Fibroblast of lung (primary cell): ENCODE data around the gene ARSA. TPM values are rescaled to one million over a fixed set of nuclear protein-coding genes. Genes with fewer than 3 reads are reported as not detected.

ENCODE experiments used
- DNase-seq, 2 donors: peaks; one replicate each; pipeline versions ENCODE4 v3.0.0 to v3.0.0-alpha.2; 2010; ENCODE audit warnings: low read depth in 2 of 2
- H2AFZ ChIP-seq: 2 replicates; pipeline ENCODE4 v1.5.1; 2012; ENCODE audit warnings: low read length, control low read depth, inconsistent platforms
- H3K27ac ChIP-seq: 2 replicates; pipeline ENCODE4 v1.5.1; 2011; ENCODE audit warnings: low read length, control low read depth; ENCODE audit not compliant: insufficient read depth
- H3K27me3 ChIP-seq: 2 replicates; pipeline ENCODE4 v1.5.1; 2011; ENCODE audit warnings: mild to moderate bottlenecking, low read length; ENCODE audit not compliant: control insufficient read depth, insufficient read depth
- H3K36me3 ChIP-seq: 2 replicates; pipeline ENCODE4 v1.5.1; 2011; ENCODE audit warnings: low read length; ENCODE audit not compliant: control insufficient read depth, insufficient read depth
- H3K4me1 ChIP-seq: 2 replicates; pipeline ENCODE4 v1.5.1; 2011; ENCODE audit warnings: low read length; ENCODE audit not compliant: control insufficient read depth, insufficient read depth; ENCODE audit errors: extremely low read depth
- H3K4me2 ChIP-seq: 2 replicates; pipeline ENCODE4 v1.5.1; 2011; ENCODE audit warnings: low read length, control low read depth; ENCODE audit not compliant: insufficient read depth; ENCODE audit errors: extremely low read depth
- H3K4me3 ChIP-seq, 4 experiments: fragments of 200-600 bp in 1 of 4; sonication (generic) in 1 of 4; replicated peaks in 1 of 4; 2 replicates each; pipeline ENCODE4 v1.5.1; 2011 to 2016; ENCODE audit warnings: low read length in 4 of 4, low read depth in 3 of 4, mild to moderate bottlenecking in 3 of 4, control low read depth in 2 of 4, inconsistent platforms in 1 of 4, mixed read lengths in 1 of 4; ENCODE audit not compliant: insufficient read depth in 1 of 4; ENCODE audit errors: control extremely low read depth in 1 of 4
- H3K79me2 ChIP-seq: 2 replicates; pipeline ENCODE4 v1.5.1; 2012; ENCODE audit warnings: mild to moderate bottlenecking, low read length, inconsistent platforms; ENCODE audit not compliant: control insufficient read depth, insufficient read depth
- H3K9ac ChIP-seq: 2 replicates; pipeline ENCODE4 v1.5.1; 2011; ENCODE audit warnings: mild to moderate bottlenecking, low read length, control low read depth; ENCODE audit not compliant: insufficient read depth
- H3K9me3 ChIP-seq: 2 replicates; pipeline ENCODE4 v1.5.1; 2012; ENCODE audit warnings: low read depth, low read length; ENCODE audit not compliant: control insufficient read depth, insufficient read depth
- H4K20me1 ChIP-seq: 2 replicates; pipeline ENCODE4 v1.5.1; 2011; ENCODE audit warnings: low read length; ENCODE audit not compliant: control insufficient read depth, insufficient read depth; ENCODE audit errors: extremely low read depth
- CTCF ChIP-seq, 2 donors: IDR thresholded peaks in 1 of 2; conservative IDR thresholded peaks in 1 of 2; 1 replicate in 1 of 2; 2 replicates in 1 of 2; pipeline ENCODE4 v1.5.1; 2011 to 2012; ENCODE audit warnings: low read length in 2 of 2, control low read depth in 1 of 2, inconsistent platforms in 1 of 2, low read depth in 1 of 2, mild to moderate bottlenecking in 1 of 2
- EZH2 ChIP-seq: IDR thresholded peaks from 2 replicates; pipeline ENCODE4 v1.5.1; 2012; ENCODE audit warnings: low read length, control low read depth, mild to moderate bottlenecking; ENCODE audit errors: missing control alignments
- polyA plus RNA-seq, 2 donors: library from polyadenylated mRNA; depleted of rRNA in 1 of 2; stranded (reverse) in 1 of 2; unstranded in 1 of 2; fragments of >200 nt; gene quantifications; 2 replicates each; pipeline ENCODE4 v1.2.1, GENCODE V29; 2011 to 2012; ENCODE audit warnings: missing spikeins in 1 of 2
- total RNA-seq: library from RNA; depleted of rRNA; stranded (reverse); fragments of >200 nt; gene quantifications from 2 replicates; pipeline ENCODE4 v1.2.1, GENCODE V29; 2014

Gene ARSA
- total and polyA plus RNA-seq, 2 donors (not counting 1 experiment from before 2014, with no cell fraction given): 10.5 to 19.5 TPM

- Histone ChIP-seq H3K79me2 (no peaks in the 10 kb centered on the region), H3K9me3 (no peaks in the 10 kb centered on the region), H3K4me3 (no peak overlapping the region), H3K36me3 (no peaks in the 10 kb centered on the region), H4K20me1 (no peaks in the 10 kb centered on the region), H3K27me3 (peaks cover 6% of the 10 kb centered on the region), H3K4me1 (peaks cover 6% of the 10 kb centered on the region), H3K4me2 (no peak overlapping the region), H2AFZ (no peak overlapping the region), H3K9ac (no peak overlapping the region), H3K27ac (no peak overlapping the region)
- no peak for TF ChIP-seq CTCF (conservative IDR thresholded peaks at IDR 0.05 in 1 of 2, IDR thresholded peaks at IDR 0.05 in 1 of 2; ENCODE audit: low read depth in 1 of 2, low read length in 2 of 2)
- TF ChIP-seq EZH2: no peak
- peak in 1 of 2 donors; percentile 13 for DNase-seq
Measured at GRCh38 chr22:50630376-50630775, 2.4 kb upstream of the ARSA start.

- no peak for TF ChIP-seq EZH2
- no peak for TF ChIP-seq CTCF (conservative IDR thresholded peaks at IDR 0.05 in 1 of 2, IDR thresholded peaks at IDR 0.05 in 1 of 2; ENCODE audit: low read depth in 1 of 2, low read length in 2 of 2)
- Histone ChIP-seq H3K9me3 (no peaks in the 10 kb centered on the region), H3K27ac (no peak overlapping the region), H4K20me1 (no peaks in the 10 kb centered on the region), H3K4me3 (peak overlapping the region; percentile 71 to 90 (median 74)), H3K4me2 (peak overlapping the region; percentile 100), H3K4me1 (peaks cover 6% of the 10 kb centered on the region), H3K79me2 (no peaks in the 10 kb centered on the region), H2AFZ (peak overlapping the region; percentile 99), H3K9ac (peak overlapping the region; percentile 37), H3K36me3 (peaks cover 2% of the 10 kb centered on the region), H3K27me3 (peaks cover 3% of the 10 kb centered on the region)
- no peak for DNase-seq
Measured at GRCh38 chr22:50628543-50629134, 687 bp upstream of the ARSA start.

- Histone ChIP-seq H3K79me2 (no peaks in the 10 kb centered on the region), H3K9ac (peak overlapping the region; percentile 48), H3K36me3 (peaks cover 2% of the 10 kb centered on the region), H4K20me1 (no peaks in the 10 kb centered on the region), H3K4me3 (peak overlapping the region; percentile 61 to 73 (median 68)), H3K9me3 (no peaks in the 10 kb centered on the region), H3K4me1 (peaks cover 6% of the 10 kb centered on the region), H3K27ac (no peak overlapping the region), H3K4me2 (peak overlapping the region; percentile 83), H2AFZ (no peak overlapping the region), H3K27me3 (peaks cover 4% of the 10 kb centered on the region)
- no peak for DNase-seq
- TF ChIP-seq CTCF (conservative IDR thresholded peaks at IDR 0.05 in 1 of 2, IDR thresholded peaks at IDR 0.05 in 1 of 2; ENCODE audit: low read depth in 1 of 2, low read length in 2 of 2) (no peak), EZH2 (no peak)
Measured at GRCh38 chr22:50626850-50627641, 906 bp downstream of the ARSA start.
